KOPT-K1 (cell line): ENCODE data around the gene IL4R.
"Not testable (repeated sequence)": the region's sequence is repeated elsewhere in the genome, so short reads cannot be mapped to it uniquely, and the experiment has no call there.

Experiments used
- H3K27ac ChIP-seq: fragments of 200-600 bp; sonication (generic); 2 replicates; pipeline ENCODE4 v1.5.1; 2016; ENCODE audit warnings: antibody characterized with exemption, mild to moderate bottlenecking, low read depth, low read length; ENCODE audit not compliant: poor library complexity, severe bottlenecking
- H3K36me3 ChIP-seq: fragments of 200-600 bp; sonication (generic); 2 replicates; pipeline ENCODE4 v1.5.1; 2017; ENCODE audit warnings: antibody characterized with exemption, mild to moderate bottlenecking, low read length, moderate library complexity; ENCODE audit not compliant: insufficient read depth
- H3K9me3 ChIP-seq: fragments of 200-600 bp; sonication (generic); 2 replicates; pipeline ENCODE4 v1.5.1; 2017; ENCODE audit warnings: antibody characterized with exemption, low read length, mild to moderate bottlenecking; ENCODE audit not compliant: insufficient read depth, poor library complexity, severe bottlenecking

IL4R gene

DNA sequence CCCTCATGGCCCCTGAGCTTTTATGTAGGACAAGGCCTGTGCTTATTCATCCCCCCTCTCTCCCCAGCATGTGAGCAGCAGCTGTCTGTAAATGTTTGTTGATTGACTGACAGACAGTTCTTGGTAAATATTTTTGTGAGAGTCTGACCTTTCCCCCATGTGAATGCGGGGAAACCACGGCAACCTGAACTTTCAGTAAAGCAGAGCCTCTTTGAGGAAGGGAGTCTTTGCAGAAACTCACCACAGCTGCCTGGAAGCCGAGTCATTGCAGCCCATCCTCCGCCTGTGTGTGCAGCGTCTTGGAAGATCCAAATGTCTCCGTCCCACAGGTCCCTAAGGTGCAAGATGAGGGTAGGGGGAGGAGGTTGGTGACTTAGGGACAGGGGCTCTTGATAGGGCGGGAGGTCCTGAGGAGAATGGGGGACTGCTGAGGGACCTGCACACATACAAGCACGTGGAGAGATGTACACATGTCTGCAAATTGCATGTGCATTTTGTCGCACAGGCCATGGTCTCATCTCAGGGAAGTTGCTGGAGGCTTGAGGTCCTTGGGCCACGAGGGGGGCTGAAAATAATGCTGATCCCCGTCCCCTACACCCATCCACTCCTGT is 65.2 kb downstream of the IL4R start:
- Histone ChIP-seq H3K27ac (no peak overlapping the region), H3K36me3 (no peaks in the 10 kb centered on the region), H3K9me3 (peaks cover 2% of the 10 kb centered on the region)

DNA sequence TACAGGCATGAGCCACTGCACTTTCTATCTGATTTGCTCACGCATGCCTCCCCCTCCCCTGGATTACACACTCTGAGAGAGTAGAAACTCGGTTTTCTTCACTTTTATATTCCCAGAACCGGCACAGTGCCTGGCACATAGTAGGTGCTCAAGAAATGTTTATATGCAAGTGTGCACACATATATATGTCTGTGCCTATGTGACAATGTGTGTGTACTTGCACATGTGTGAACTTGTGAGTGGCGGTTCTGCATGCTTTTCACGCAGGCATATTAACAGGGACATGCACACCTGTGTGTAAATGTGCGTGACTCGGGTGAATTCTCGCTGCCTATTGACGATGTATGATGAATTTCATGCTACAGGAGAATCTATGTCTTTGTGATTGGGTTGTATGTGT is 66.1 kb downstream of the IL4R start:
- Histone ChIP-seq H3K36me3 (no peaks in the 10 kb centered on the region), H3K27ac (no peak overlapping the region)

DNA sequence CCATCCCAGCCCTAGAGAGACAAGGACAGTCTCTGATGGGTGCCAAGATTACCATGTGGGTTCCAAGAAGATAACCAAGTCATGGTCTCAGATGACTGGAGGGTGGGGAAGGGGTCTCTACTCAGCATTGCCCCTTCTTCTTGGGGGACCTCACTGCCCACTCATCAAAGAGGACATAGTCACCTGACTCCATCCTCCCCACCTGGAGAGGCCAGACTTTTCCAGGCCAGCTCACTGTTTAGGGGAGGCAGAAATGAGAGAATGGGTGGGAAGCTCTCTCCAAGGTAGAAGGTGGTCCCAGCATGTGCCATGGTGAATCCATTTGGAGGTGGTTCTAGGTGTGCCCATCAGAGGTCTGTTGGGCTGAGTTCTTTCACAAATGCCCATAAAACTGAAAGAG is 67.5 kb downstream of the IL4R start:
- Histone ChIP-seq H3K27ac (no peak overlapping the region), H3K9me3 (peaks cover 8% of the 10 kb centered on the region), H3K36me3 (no peaks in the 10 kb centered on the region)

More for the DNA sequence above, 66.1 kb downstream of the IL4R start:
- H3K9me3 ChIP-seq: peaks cover 8% of the 10 kb centered on the region

DNA sequence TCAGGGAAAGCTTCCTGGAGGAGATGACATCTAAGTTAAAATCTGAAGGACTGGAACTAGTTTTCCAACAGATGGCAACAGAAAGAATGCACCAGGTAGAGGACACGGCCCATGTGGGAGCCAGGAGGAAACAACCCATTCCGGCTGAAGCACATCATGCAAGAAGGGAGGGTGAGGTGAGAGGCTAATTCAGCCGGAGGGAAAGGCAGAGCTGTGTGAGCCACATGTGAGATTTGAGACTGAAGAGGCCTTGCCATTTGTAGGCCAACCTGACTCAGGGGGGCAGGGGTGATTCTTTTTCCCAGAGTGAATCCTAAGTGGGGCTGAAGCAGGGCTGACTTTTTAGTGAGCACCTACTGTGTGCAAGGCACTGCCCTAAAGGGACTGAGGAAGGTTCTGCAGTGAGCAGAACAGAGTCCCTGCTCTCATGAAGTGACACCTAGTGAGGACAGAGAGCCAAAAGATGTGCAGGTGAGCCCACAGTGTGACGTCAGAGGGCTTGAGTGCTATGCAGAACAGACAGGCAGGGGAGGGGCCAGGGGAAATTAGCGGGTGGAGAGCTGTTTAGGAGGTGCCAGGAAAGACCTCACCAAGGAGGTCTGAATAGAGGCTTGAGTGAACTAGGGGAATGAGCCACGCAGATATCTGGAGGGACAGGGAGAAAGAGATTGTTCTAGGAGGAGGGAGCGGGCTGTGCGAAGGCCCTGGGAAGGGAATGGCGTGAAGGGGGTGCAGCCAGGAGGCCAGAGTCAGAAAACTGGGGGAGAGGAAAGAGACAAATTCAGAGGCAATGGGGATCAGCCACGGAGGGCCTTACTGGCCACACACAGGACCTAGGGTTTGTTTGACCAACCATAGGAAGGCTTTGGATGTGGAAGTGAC is 68.4 kb downstream of the IL4R start:
- Histone ChIP-seq H3K36me3 (no peaks in the 10 kb centered on the region), H3K9me3 (peaks cover 8% of the 10 kb centered on the region), H3K27ac (no peak overlapping the region)

DNA sequence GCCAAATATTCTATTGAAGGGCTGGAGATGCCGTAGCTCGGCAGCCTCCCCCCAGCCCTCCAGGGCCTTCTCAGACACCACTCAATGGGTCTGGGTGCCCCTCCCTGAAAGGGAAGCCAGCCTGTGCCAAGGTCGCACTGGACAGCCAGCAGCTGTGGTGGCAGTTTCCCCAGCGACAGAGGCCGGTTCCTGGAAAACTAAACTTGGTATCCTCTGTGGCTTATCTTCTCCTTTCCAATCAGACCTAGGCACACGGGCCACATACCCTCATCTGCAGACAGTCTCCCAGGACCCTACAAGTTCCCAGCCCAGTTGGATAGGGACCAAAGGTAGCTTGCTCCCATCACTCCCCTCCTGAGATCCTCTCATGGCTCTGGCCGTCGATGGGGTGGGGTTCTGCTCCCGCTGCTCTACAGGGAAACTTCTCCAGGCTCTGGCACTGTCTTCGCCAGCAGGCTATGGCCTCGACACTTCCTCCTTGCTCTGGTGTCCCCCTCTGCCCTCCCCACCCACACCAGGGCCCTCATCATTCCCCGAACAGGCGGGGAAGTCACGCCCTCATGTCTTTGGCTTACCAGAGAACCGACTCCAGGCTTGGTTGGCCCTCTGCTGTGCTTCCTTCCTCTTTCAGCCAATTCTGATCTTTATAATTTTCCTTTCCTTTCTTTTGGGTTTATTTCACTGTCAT is 69.9 kb downstream of the IL4R start:
- Histone ChIP-seq H3K27ac (no peak overlapping the region), H3K9me3 (peaks cover 12% of the 10 kb centered on the region), H3K36me3 (no peaks in the 10 kb centered on the region)

DNA sequence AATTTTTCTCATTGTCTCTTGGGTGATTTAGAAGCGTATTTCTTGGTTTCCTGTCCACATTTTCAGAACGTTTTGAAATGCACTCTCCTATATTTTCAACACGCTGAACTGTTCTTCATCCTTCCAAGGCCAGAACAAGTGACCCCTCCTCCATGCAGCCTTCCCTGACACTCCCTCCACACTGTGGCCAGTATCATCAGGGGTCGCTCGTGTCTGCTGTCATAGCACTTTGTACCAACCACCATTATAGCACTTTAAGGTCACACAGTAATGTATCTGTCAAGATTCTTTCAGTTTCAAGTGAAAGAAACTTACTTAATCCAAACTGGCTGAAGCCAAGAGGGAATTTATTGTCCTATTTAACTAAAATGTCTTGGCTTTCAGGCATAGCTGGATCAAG is 70.7 kb downstream of the IL4R start:
- Histone ChIP-seq H3K27ac (no peak overlapping the region), H3K9me3 (peaks cover 18% of the 10 kb centered on the region), H3K36me3 (no peaks in the 10 kb centered on the region)

DNA sequence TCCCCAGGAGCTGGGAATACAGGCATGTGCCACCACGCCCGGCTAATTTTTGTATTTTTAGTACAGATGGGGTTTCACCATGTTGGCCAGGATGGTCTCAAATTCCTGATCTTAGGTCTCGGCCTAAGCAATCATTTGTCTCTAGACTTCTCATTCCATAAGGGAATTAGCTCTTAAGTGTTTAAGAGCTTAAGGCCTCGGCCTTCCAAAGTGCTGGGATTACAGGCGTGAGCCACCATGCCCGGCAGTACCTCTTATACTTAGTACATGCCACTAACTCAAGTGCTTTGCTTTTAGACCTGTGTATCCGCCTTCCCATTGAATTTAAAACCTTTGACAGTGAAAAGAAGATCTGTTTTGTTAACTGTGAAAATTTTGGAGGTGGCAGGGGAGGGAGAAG is 71.6 kb downstream of the IL4R start:
- no peak overlapping the region for H3K27ac ChIP-seq
- H3K9me3 ChIP-seq: peaks cover 23% of the 10 kb centered on the region
- no peaks in the 10 kb centered on the region for H3K36me3 ChIP-seq

DNA sequence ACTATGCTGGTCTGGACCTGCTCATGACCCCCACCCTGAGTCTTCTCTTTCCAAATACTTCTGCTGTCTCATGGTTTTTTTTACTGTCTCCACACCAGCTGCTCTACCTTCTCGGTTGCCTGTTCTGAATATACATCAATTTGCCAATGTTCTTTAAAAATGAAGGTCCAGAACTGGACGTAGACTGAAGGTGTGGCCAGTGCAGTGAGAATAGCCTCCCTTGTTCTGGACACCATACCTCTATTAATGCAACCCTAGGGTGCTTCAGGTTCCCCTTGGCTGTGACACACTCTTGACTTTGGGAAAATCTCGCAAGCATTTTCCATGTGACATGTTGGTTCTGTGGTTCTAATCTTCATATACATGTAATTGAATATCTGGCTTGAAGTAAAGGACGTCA is 72.9 kb downstream of the IL4R start:
- Histone ChIP-seq H3K9me3 (peaks cover 30% of the 10 kb centered on the region), H3K27ac (no peak overlapping the region), H3K36me3 (no peaks in the 10 kb centered on the region)

DNA sequence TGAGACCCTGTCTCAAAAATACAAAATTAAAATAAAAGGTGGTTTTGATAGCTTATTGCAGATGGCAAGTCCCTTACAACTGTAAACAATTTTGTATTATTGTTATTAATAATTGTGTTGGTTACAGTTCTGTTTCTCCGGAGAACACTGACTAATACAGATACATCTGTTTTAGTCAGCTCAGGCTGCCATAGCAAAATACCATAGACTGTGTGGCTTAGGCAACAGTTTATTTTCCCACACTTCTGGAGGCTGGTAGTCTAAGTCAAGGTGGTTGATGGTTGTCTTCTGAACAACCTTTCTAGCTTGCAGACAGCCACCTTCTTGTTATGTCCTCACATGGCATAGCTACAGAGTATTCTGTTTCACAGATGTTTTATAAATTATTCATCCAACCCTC is 74.0 kb downstream of the IL4R start:
- Histone ChIP-seq H3K27ac (no peak overlapping the region), H3K9me3 (peaks cover 37% of the 10 kb centered on the region), H3K36me3 (no peaks in the 10 kb centered on the region)

DNA sequence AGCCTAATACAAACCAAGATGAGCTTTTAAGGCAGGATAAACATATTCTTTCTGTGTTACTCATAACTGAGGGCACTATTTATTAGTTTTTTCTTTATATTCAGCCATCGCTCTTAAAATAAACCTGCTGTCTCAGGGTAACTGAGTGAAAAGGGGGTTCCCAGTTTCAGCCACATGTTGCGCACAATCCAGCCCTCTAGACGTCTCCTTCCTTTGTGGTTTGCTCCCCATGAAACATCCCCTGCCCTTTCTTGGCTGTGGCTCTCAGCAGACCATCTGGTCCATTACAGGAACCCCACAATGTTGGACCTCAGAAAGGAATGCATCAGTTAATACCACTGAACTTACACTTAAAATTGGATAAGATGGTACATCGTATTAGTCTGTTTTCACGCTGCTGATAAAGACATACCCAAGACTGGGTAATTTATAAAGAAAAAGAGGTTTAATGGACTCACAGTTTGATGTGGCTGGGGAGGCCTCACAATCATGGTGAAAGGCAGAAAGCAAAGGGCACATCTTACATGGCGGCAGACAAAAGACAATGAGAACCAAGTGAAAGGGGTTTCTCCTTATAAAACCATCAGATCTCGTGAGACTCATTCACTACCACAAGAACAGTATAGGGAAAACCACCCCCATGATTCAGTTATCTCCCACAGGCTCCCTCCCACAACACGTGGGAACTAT is 75.6 kb downstream of the IL4R start:
- H3K27ac ChIP-seq: no peak overlapping the region

DNA sequence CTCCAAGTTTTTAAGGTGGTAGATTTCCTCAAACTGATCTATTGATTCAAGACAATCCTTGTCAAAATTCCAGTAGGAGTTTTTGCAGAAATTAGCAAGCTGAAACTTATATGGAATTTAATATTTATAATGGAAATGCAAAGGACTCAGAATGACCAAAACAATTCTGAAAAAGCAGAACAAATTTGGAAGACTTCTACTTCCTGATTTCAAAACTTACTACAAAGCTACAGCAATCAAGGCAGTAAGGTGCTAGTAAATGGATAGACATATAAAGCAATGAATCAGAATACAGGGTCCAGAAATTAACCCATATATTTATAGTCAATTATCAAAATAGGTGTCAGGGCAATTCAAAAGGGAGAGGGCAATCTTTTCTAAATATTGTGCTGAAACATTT is 76.4 kb downstream of the IL4R start:
- Histone ChIP-seq H3K27ac (no peak overlapping the region), H3K9me3 (peaks cover 31% of the 10 kb centered on the region), H3K36me3 (no peaks in the 10 kb centered on the region)

More for the DNA sequence above, 75.6 kb downstream of the IL4R start:
- H3K9me3 ChIP-seq: peaks cover 33% of the 10 kb centered on the region
- H3K36me3 ChIP-seq: no peaks in the 10 kb centered on the region

DNA sequence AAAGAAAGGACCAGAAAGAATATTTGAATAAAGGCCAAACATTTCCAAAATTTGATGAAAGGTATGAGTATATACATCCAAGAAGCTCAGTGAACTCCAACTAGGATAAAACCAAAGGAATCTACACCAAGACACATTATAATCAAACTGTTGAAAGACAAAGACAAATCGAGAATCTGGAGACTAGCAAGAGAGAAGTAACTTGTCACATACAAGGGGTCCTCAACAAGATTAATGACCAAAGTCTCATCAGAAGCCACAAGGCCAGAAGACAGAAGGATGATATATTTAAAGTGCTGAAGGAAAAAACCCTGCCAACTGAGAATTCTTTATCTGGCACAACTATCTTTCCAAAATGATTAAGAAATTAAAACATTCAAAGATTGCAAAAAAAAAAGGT is 78.9 kb downstream of the IL4R start:
- Histone ChIP-seq H3K27ac (no peak overlapping the region), H3K9me3 (peaks cover 31% of the 10 kb centered on the region)

DNA sequence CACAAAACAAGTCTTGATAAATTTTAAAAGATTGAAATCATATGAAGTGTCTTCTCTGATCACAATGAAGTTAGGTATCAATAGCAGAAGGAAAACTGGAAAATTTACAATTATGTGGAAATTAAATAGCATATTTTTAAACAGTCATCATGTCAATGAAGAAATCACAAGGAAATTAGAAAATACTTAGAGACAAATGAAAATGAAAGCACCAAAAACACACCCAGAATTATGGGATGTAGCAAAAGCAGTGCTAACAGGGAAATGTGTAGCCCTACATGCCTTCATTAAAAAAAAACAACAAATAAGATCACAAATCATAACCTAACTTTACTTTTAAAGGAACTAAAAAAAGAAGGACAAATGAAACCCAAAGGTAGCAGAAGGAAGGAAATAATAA is 80.7 kb downstream of the IL4R start:
- Histone ChIP-seq H3K27ac (no peak overlapping the region), H3K9me3 (peaks cover 21% of the 10 kb centered on the region), H3K36me3 (no peaks in the 10 kb centered on the region)

More for the DNA sequence above, 78.9 kb downstream of the IL4R start:
- H3K36me3 ChIP-seq: no peaks in the 10 kb centered on the region

DNA sequence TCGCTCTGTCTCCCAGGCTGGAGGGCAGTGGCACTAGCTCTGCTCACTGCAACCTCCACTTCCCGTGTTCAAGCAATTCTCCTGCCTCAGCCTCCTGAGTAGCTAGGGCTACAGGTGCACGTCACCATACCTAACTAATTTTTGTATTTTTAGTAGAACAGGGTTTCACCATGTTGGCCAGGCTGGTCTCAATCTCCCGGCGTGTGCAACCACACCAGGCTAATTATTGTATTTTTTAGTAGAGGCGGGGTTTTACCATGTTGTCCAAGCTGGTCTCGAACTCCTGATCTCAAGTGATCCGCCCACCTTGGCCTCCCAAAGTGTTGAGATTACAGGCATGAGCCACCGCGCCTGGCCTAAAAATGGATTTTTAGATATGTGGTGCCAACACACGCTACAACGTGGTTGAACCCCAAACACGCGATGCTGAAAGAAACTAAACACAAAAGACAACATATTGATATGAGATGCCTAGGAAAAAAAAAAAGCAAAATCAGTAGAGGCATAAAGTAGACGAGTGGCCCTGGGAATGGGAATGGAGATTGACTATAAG is 84.6 kb downstream of the IL4R start:
- not testable (repeated sequence) for H3K36me3 ChIP-seq, H3K27ac ChIP-seq, H3K9me3 ChIP-seq
